Karpas-422 (cell line): Measurements from ENCODE around the gene KRTAP12-4. TPM values are rescaled to one million over a fixed set of nuclear protein-coding genes. Genes with fewer than 3 reads are reported as not detected.

Experiments
- DNase-seq: peaks from one replicate; pipeline ENCODE4 v3.0.0-alpha.2; 2015
- H2AFZ ChIP-seq: fragments of 200-600 bp; sonication (generic); 2 replicates; pipeline ENCODE4 v1.6.1; 2014; ENCODE audit warnings: antibody characterized with exemption, low read length, mixed read lengths
- H3K27ac ChIP-seq: fragments of 200-600 bp; sonication (generic); 2 replicates; pipeline ENCODE4 v1.5.1; 2014; ENCODE audit warnings: mild to moderate bottlenecking, low read length, moderate library complexity
- H3K27me3 ChIP-seq: fragments of 200-600 bp; sonication (generic); 2 replicates; pipeline ENCODE4 v1.6.1; 2014; ENCODE audit warnings: low read length, mixed read lengths
- H3K36me3 ChIP-seq: fragments of 200-600 bp; sonication (generic); 2 replicates; pipeline ENCODE4 v1.6.1; 2014; ENCODE audit warnings: low read length, mixed read lengths; ENCODE audit not compliant: insufficient read depth
- H3K4me1 ChIP-seq: fragments of 200-600 bp; sonication (generic); 2 replicates; pipeline ENCODE4 v1.6.1; 2014; ENCODE audit warnings: mild to moderate bottlenecking, low read length, mixed read lengths
- H3K4me2 ChIP-seq: fragments of 200-600 bp; sonication (generic); 2 replicates; pipeline ENCODE4 v1.6.1; 2014; ENCODE audit warnings: low read length, low read depth, mild to moderate bottlenecking; ENCODE audit not compliant: poor library complexity, severe bottlenecking
- H3K4me3 ChIP-seq: fragments of 200-600 bp; sonication (generic); 2 replicates; pipeline ENCODE4 v1.5.1; 2014; ENCODE audit warnings: mild to moderate bottlenecking, antibody characterized with exemption, low read length, mixed read lengths
- H3K79me2 ChIP-seq: fragments of 200-600 bp; sonication (generic); 2 replicates; pipeline ENCODE4 v1.6.1; 2014; ENCODE audit warnings: mild to moderate bottlenecking, low read length, mixed read lengths
- H3K9ac ChIP-seq: fragments of 200-600 bp; sonication (generic); 2 replicates; pipeline ENCODE4 v1.6.0; 2014; ENCODE audit warnings: low read length
- H3K9me2 ChIP-seq: fragments of 200-600 bp; sonication (generic), shearing (Covaris generic); replicated peaks from 2 replicates; pipeline ENCODE4 v1.6.0; 2014; ENCODE audit warnings: mild to moderate bottlenecking, low read length, moderate library complexity; ENCODE audit not compliant: insufficient read depth
- H3K9me3 ChIP-seq: fragments of 300-700, 200-600 bp; sonication (generic); 2 replicates; pipeline ENCODE4 v1.6.1; 2014; ENCODE audit warnings: low read length, mixed read lengths
- H4K20me1 ChIP-seq: fragments of 200-600 bp; sonication (generic); 2 replicates; pipeline ENCODE4 v1.6.1; 2014; ENCODE audit warnings: mild to moderate bottlenecking, antibody characterized with exemption, low read length, low read depth; ENCODE audit not compliant: insufficient read depth
- total RNA-seq: library from RNA; depleted of rRNA; stranded (reverse); fragments of >200 nt; shearing (Covaris generic); gene quantifications from 2 replicates; pipeline ENCODE4 v1.2.3, GENCODE V29; 2014; ENCODE audit warnings: low replicate concordance

KRTAP12-4 gene
- total RNA-seq, 1 experiment from 2014 or later: not detected

DNA sequence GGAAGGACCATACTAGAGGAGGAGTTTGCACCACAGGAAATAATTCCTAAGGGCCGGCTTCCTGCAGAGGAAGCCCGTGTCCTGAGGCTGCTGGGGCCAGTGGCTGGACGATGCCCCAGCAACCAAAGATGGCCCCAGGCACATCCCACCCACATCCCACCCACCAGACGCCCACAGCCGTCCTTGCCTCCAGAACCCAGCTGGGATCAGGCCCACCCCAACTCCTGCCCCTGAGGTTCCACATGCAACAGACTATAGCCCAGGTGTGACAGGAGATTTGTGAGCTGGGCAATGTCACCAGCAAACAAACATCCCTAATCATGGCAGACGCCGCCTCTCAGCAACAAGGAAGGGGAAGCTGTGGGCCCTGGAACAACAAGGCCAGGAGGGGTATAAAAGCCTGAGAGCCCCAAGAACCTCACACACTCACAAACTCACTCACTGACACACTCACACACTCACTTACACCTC is 27.8 kb downstream of the KRTAP12-4 start, which contains the start of gene KRTAP10-9:
Gene KRTAP10-9 (plus strand): TSS at position 421 of the 471 bp plus-strand sequence. CDS start 79 bp downstream, outside the sequence.
- Histone ChIP-seq H3K9me3 (peaks cover 15% of the 10 kb centered on the region), H3K36me3 (0 out of 2 replicates have a peak, but pooled peaks cover 3% of the 10 kb centered on the region), H3K4me3 (no peak within 1 kb of the TSS), H3K9me2 (no peaks in the 10 kb centered on the region), H3K27me3 (no peaks in the 10 kb centered on the region), H3K9ac (no peak within 1 kb of the TSS), H3K79me2 (no peaks in the 10 kb centered on the region), H3K4me1 (no peaks in the 10 kb centered on the region), H3K4me2 (no peak within 1 kb of the TSS), H4K20me1 (no peaks in the 10 kb centered on the region), H2AFZ (no peak within 1 kb of the TSS), H3K27ac (no peak within 1 kb of the TSS)
- no peak for DNase-seq

- no peak overlapping the region for H3K4me3 ChIP-seq
- H3K9me2 ChIP-seq: no peaks in the 10 kb centered on the region
- H2AFZ ChIP-seq: no peak overlapping the region
- DNase-seq: no peak
- no peak overlapping the region for H3K27ac ChIP-seq
- no peaks in the 10 kb centered on the region for H3K4me1 ChIP-seq
- no peaks in the 10 kb centered on the region for H3K27me3 ChIP-seq
- H3K4me2 ChIP-seq: no peak overlapping the region
- H3K9ac ChIP-seq: no peak overlapping the region
- H3K36me3 ChIP-seq: 0 out of 2 replicates have a peak, but pooled peaks cover 3% of the 10 kb centered on the region
- H3K79me2 ChIP-seq: no peaks in the 10 kb centered on the region
- H3K9me3 ChIP-seq: peaks cover 15% of the 10 kb centered on the region
- no peaks in the 10 kb centered on the region for H4K20me1 ChIP-seq
Observed at GRCh38 chr21:44626262-44626661, 28.2 kb downstream of the KRTAP12-4 start.

DNA sequence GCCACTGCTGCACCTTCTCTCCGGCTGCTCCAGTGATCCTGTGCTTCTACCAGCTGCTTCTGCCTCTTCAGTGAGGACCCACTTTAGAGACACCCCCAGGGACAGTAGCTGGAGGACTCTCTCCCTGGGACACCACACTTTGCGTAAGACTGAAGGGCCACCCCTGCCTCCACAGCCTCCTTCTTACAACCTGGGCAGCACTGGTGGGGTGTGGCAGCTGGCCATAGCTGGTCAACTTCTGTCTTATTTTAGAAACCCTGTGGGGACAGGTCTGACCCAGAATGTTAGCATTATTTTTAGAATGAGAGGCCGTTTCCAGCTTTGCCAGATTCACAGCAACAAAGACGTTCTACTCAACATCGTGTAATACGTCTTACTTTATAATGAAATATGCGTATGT is 28.7 kb downstream of the KRTAP12-4 start:
- Histone ChIP-seq H3K4me3 (no peak overlapping the region), H2AFZ (no peak overlapping the region), H3K4me1 (no peaks in the 10 kb centered on the region), H3K4me2 (no peak overlapping the region), H4K20me1 (no peaks in the 10 kb centered on the region), H3K79me2 (no peaks in the 10 kb centered on the region), H3K9me3 (peaks cover 10% of the 10 kb centered on the region), H3K27ac (no peak overlapping the region), H3K27me3 (no peaks in the 10 kb centered on the region), H3K9me2 (no peaks in the 10 kb centered on the region), H3K36me3 (0 out of 2 replicates have a peak, but pooled peaks cover 1% of the 10 kb centered on the region), H3K9ac (no peak overlapping the region)
- DNase-seq: no peak

GRCh38 chr21:44623575-44623974 is 30.9 kb downstream of the KRTAP12-4 start:
- H3K79me2 ChIP-seq: no peaks in the 10 kb centered on the region
- no peak overlapping the region for H3K4me3 ChIP-seq
- H3K9ac ChIP-seq: no peak overlapping the region
- no peaks in the 10 kb centered on the region for H3K36me3 ChIP-seq
- no peaks in the 10 kb centered on the region for H3K9me2 ChIP-seq
- H3K9me3 ChIP-seq: peaks cover 4% of the 10 kb centered on the region; the same call in 1 of the 2 replicates
- no peaks in the 10 kb centered on the region for H4K20me1 ChIP-seq
- no peak overlapping the region for H3K4me2 ChIP-seq
- H3K27me3 ChIP-seq: no peaks in the 10 kb centered on the region
- DNase-seq: no peak
- H2AFZ ChIP-seq: no peak overlapping the region
- H3K27ac ChIP-seq: no peak overlapping the region
- peaks cover 4% of the 10 kb centered on the region for H3K4me1 ChIP-seq

GRCh38 chr21:44619886-44620285 is 34.6 kb downstream of the KRTAP12-4 start:
- no peaks in the 10 kb centered on the region for H3K79me2 ChIP-seq
- no peaks in the 10 kb centered on the region for H4K20me1 ChIP-seq
- H3K9ac ChIP-seq: no peak overlapping the region
- peaks cover 4% of the 10 kb centered on the region; the same call in 1 of the 2 replicates for H3K9me3 ChIP-seq
- H3K27ac ChIP-seq: no peak overlapping the region
- no peak overlapping the region for H3K4me3 ChIP-seq
- H3K4me2 ChIP-seq: no peak overlapping the region
- H3K9me2 ChIP-seq: no peaks in the 10 kb centered on the region
- no peaks in the 10 kb centered on the region for H3K27me3 ChIP-seq
- no peak overlapping the region for H2AFZ ChIP-seq
- DNase-seq: no peak
- H3K4me1 ChIP-seq: peaks cover 7% of the 10 kb centered on the region
- H3K36me3 ChIP-seq: no peaks in the 10 kb centered on the region

- no peak overlapping the region for H3K9ac ChIP-seq
- no peaks in the 10 kb centered on the region for H3K79me2 ChIP-seq
- no peaks in the 10 kb centered on the region for H3K27me3 ChIP-seq
- H3K9me3 ChIP-seq: peaks cover 4% of the 10 kb centered on the region; the same call in 1 of the 2 replicates
- no peaks in the 10 kb centered on the region for H3K9me2 ChIP-seq
- 0 out of 2 replicates have a peak overlapping the region, but pooled peaks have one; percentile 18 for H3K4me3 ChIP-seq
- no peaks in the 10 kb centered on the region for H3K36me3 ChIP-seq
- peaks cover 7% of the 10 kb centered on the region for H3K4me1 ChIP-seq
- no peak overlapping the region for H3K4me2 ChIP-seq
- no peaks in the 10 kb centered on the region for H4K20me1 ChIP-seq
- H3K27ac ChIP-seq: no peak overlapping the region
- H2AFZ ChIP-seq: peak overlapping the region; percentile 83
- DNase-seq: peak; percentile 46
Observed at GRCh38 chr21:44618909-44619308, 35.5 kb downstream of the KRTAP12-4 start.

DNA sequence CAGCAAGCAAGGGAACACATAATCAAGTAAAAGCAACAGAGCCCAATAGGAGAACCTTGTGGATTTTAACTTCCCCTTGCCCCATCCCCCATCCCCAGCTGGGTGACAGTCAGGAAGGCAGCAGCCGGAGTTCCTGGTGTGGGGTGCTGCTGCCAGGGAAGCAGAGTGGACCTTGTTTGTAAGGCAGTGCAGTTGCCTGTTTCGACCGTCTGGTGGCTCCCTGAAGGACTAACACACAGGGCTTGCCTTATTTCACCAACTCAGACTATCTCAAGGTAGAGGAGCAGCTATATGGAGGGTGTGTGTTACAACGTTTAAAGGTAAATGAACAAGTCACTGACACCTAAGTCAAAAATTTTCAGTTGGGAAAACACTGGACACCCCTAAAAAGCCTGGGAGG is 36.0 kb downstream of the KRTAP12-4 start:
- peak; percentile 62 for DNase-seq
- Histone ChIP-seq H3K79me2 (no peaks in the 10 kb centered on the region), H4K20me1 (no peaks in the 10 kb centered on the region), H3K9me2 (no peaks in the 10 kb centered on the region), H3K9me3 (peaks cover 1% of the 10 kb centered on the region; the same call in 1 of the 2 replicates), H3K9ac (no peak overlapping the region), H3K4me2 (no peak overlapping the region), H3K4me1 (peaks cover 7% of the 10 kb centered on the region), H3K27me3 (no peaks in the 10 kb centered on the region), H3K36me3 (no peaks in the 10 kb centered on the region), H3K27ac (no peak overlapping the region), H3K4me3 (0 out of 2 replicates have a peak overlapping the region, but pooled peaks have one; percentile 18), H2AFZ (peak overlapping the region; percentile 83)

- no peak overlapping the region for H3K4me3 ChIP-seq
- H3K27ac ChIP-seq: no peak overlapping the region
Observed at GRCh38 chr21:44617071-44617501, 37.4 kb downstream of the KRTAP12-4 start.

More at GRCh38 chr21:44617071-44617501, 37.4 kb downstream of the KRTAP12-4 start:
- Histone ChIP-seq H4K20me1 (no peaks in the 10 kb centered on the region), H2AFZ (no peak overlapping the region), H3K36me3 (no peaks in the 10 kb centered on the region), H3K4me2 (no peak overlapping the region), H3K9me2 (no peaks in the 10 kb centered on the region), H3K4me1 (peaks cover 7% of the 10 kb centered on the region), H3K79me2 (no peaks in the 10 kb centered on the region), H3K9ac (no peak overlapping the region), H3K27me3 (no peaks in the 10 kb centered on the region), H3K9me3 (no peaks in the 10 kb centered on the region)
- DNase-seq: no peak
